NOMO-1 treated with DMSO at 0.1 percent for 48 hours (cell line): ENCODE data around the gene MGAT4D.
"Not testable (repeated sequence)": the region's sequence is repeated elsewhere in the genome, so short reads cannot be mapped to it uniquely, and the experiment has no call there.

Experiments used
- DNase-seq: peaks from one replicate; lab custom pipeline; 2025; ENCODE audit not compliant: unreplicated experiment; lab: John Stamatoyannopoulos, UW

MGAT4D gene

DNA sequence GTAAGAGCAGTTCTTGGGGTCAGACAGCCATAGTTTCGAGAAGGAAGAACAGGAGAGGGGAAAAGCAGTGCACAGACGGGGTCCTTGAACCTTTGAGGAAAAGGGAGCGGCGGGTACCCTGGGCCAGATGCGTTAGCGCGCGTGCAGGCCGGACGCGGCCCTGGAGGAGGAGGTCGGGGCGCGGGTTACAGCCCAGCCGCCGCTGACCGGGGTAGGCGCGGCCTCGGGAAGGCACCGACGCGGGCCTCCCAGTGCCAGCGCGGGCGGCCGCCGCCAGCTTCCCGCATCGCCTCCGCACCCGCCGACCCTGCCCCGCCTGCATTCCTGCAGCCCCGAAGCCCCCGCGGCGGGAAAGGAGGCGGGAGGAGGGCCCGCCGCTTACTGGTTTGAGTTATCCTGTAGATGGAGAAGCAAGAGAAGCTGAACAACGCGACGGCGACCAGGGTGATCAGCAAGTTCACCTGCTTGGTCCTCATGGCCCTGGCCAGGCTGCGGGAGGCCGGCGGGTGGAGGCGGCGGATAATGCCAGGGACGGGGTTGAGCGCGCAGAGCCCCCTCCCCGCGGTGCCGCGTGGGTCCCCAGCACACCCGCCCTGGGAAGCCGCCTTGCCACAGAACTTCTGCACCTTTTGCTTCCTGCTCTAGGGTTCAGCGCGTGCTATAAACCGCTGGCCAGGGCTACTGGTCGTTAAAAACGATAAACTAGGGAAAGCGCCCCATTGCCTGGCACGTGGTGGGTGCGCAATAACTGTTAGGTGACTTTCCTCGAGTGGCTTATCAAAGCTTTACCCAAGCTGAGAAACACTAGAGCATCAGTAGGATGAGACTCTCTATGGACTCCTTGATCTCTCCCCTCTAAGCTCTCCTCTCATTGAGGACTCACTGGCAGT, at the start of gene MGAT4D:
Gene MGAT4D, minus strand, starts transcription at position 547 of the 890 bp plus-strand sequence. Its CDS starts 71 bp downstream, at position 476.
- DNase-seq: no peak

DNA sequence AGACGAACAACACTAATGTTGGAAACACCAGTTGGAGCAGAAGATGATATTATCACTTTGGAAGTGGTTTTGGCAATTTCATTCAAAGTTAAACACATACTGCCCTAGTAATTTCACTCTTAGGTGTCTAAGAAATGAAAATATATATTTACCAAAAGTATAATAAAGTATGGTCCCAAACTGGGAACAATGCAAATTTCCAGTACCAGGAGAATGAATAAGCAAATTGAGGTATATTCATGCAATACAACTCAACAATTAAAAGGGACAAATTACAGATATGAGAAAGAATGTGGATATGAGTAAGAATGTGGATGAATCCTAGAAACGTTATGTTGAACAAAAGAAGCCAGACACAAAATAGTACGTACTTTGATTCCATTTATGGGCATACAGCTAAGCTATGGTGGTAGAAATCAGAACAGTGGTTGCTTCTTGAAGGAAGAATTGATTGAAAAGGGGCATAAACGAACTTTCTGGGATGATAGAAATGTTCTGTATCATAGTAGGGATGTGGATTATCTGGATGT, 35.9 kb upstream of the MGAT4D start:
- no peak for DNase-seq

DNA sequence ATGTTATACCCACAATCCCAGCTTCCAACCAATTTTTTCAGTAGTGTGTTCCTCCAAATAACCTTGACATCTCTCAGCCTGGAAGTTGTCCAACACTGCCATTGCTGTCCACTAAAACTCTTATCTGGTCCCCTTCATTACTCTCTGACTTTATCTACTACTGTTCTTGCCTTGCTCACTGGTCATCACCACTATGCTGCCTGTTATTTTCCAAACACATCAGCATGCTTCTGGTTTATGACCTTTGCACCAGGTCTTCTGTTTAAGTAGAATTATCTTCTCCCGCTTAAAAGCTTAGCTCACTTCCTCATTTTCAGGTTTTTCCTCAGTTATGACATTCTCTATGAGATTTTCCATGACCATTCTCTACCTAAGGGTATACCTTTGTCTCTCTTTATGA, 31.3 kb upstream of the MGAT4D start:
- peak; percentile 30 for DNase-seq

DNA sequence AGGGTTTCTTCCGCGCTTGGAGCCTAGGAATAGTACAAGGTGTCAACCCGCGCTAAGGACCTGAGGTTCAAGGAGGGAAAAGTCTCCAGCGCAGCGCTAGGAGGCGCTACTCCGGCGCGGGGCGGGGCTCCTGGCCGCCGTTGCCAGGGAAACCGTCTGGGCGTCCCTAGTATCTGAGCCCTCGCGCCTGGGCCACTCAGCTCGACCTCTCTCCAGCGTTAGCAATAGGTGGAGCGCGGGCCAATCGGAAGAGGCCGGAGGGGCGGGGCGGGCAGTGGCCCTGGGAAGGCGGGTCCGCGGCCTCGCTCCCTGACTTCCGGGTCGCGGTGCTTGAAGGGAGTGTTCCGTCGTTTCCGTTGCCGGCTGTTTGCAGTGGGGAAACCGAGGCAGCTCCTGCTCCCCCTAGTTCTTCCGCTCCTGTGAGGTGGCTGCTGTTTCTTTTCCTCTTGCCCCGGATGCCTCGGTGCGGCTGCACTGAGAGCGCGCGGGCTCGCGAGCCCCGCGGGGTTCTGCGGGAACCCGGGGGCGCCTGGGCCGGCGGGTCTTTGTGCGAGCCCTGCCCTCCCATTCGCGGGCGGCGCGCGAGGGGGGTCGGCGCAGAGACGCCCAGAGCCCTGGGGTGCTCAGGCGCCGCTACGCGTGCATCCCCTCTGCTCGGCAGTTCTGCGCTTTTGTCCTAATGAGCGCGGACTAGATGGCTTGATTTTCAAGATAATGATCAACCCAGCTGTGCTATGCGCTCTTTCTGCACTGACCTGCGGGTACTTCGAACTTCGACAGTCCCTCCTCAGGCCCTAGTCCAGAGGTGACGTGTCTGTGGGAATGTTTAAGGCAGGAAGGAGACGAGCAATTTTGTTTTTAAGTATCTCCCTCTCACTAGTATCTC, 26.0 kb upstream of the MGAT4D start, which contains the start of gene ELMOD2:
Gene ELMOD2, plus strand, starts transcription at position 312 of the 886 bp plus-strand sequence. CDS start 1,261 bp downstream, outside the sequence.
- peak; percentile 99 for DNase-seq

DNA sequence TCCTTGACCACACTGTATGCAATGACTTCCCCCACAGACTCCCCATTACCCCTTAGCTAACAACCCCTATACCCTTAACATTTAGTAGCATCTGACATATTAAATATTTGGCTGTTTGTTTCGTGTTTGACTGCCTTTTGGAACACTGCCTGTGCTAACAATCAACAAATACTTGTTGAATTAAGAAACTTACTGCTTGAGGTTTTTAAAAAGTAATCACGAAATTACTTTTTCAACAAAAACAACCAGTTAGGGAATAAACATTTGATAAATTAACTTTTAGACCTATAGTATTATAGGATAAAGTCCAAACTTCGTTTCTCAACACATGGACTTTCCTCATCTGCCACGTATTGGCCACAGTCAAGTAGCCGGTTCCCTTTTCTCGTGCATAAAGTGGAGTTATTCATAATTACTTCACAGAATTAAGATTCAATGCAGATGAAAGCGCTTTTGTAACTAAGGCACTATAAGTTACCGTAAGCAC, 25.3 kb upstream of the MGAT4D start:
- peak; percentile 95 for DNase-seq

DNA sequence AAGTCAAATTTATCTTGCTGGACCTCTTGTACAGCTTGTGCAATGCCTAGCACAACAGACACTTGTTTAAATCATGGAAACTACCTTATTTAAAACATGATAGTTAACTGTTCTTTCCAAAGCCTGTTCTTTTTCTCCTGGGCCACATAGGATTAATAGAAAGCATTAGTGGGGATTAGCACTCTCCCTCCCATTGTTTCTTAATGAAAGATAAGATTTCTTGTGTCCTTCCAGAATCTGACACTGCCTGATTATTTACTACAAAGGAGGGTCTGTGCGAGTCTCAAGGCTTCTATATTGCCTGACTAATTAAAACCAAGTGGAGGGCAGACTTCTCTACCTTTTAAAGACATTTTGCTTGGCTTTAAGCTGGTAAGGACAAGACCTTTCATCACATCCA, 17.3 kb upstream of the MGAT4D start:
- no peak for DNase-seq

DNA sequence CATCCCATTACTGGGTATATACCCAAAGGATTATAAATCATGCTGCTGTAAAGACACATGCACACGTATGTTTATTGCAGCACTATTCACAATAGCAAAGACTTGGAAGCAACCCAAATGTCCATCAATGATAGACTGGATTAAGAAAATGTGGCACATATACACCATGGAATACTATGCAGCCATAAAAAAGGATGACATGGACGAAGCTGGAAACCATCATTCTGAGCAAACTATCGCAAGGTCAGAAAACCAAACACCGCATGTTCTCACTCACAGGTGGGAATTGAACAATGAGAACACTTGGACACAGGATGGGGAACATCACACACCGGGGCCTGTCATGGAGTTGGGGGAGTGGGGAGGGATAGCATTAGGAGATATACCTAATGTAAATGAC, 15.7 kb upstream of the MGAT4D start:
- DNase-seq: not testable (repeated sequence)

DNA sequence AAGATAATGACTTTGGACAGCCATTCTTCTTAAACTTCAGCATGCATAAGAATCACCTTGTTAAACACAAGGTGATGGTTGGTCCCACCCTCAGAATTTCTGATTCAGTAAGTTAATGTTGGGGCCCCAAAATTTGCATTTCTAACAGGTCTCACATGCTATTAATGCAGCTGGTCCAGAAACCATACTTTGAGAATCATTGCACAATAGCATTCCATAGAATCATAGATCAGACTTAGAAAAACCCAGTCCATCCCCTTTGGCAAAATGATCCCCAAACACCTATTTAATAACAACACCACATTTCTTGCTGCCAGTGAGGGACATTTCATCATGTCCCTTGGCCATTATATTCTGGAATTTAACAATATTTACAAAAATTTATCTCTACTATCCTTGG, 6.2 kb upstream of the MGAT4D start:
- no peak for DNase-seq

DNA sequence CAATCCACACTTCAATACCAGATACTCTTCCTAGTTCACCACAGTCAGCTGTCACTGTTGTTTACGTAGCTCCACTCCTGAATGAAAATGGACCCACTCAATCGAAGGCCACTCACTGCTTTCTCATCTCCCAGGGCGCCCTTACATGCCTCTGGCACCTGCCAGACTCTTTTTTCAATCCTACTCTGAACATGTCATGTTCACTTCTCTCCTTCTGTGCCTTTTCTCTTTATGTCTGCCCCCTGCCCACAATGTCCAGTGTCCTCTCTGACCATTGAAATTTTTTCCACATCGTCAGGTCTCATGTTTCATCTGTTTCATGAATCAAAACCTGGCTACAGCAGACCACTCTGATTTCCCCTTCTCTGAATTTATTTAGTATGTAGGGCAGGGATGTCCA, 1.3 kb upstream of the MGAT4D start:
- no peak for DNase-seq

DNA sequence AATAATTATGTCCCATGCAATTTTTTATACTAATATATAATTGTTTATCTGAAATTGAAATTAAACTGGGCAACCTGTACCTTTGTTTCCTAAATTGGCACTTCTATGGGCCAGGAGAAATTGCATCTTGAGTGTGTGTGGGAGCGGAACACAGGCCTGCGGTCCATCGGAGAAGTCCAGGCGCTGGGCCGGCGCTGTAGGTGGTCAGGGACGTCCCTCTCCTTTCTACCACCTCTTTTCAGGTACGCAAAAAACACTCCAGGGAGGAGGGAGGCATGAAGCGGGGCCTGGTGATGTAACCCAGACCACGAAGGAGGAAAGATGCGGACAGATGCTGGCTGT, 717 bp downstream of the MGAT4D start:
- DNase-seq: no peak

DNA sequence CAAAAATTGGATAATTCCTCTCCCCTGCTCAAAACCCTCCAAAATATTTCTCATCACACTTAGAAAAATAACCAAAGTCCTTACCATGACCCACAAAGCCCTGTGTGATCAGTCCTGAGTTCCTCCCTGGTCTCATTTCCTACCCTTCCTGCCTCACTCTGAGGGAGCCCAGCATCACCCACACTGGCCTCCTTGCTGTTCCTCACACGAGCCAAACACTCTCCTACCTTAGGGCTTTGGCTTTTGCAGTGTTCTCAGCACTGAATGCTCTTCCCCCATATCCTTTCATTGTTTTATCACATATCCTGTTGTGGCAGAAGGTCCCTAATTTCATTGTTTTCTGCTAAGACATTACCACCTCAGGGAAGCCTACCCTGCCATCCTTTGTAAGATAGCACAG, 12.2 kb downstream of the MGAT4D start:
- DNase-seq: no peak

DNA sequence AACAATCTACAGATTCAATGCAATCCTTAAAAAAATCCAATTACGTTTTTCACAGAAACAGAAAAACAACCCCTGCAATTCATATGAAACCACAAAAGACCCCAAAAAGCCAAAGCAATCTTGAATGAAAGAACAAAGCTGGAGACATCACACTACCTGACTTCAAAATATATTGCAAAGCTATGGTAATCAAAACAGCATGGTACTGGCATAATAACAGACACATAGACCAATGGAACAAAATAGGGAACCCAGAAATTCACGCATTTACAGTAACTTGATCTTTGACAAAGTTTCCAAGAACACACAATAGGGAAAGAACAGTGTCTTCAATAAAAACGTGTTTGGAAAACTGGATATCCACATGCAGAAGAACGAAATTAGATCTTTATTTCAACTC, 14.6 kb downstream of the MGAT4D start:
- DNase-seq: no peak

DNA sequence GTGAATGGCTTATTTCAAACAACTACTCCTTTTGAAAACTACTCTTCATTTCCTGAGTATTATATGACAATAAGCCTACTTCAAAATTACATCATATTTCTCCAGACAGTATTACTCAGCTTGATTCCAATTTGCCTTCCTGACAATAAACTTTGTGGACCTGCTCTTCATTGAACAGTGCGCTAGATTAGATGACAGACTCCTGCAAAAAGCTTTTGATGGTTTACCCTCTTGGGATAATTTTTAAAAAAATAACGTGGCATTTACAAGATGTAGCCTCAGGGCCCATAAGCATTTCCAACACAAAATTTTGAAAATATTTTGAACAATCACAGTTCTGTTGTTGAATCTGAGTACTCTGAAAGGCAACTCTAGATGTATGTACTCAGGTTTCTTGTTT, 25.9 kb downstream of the MGAT4D start:
- DNase-seq: no peak

DNA sequence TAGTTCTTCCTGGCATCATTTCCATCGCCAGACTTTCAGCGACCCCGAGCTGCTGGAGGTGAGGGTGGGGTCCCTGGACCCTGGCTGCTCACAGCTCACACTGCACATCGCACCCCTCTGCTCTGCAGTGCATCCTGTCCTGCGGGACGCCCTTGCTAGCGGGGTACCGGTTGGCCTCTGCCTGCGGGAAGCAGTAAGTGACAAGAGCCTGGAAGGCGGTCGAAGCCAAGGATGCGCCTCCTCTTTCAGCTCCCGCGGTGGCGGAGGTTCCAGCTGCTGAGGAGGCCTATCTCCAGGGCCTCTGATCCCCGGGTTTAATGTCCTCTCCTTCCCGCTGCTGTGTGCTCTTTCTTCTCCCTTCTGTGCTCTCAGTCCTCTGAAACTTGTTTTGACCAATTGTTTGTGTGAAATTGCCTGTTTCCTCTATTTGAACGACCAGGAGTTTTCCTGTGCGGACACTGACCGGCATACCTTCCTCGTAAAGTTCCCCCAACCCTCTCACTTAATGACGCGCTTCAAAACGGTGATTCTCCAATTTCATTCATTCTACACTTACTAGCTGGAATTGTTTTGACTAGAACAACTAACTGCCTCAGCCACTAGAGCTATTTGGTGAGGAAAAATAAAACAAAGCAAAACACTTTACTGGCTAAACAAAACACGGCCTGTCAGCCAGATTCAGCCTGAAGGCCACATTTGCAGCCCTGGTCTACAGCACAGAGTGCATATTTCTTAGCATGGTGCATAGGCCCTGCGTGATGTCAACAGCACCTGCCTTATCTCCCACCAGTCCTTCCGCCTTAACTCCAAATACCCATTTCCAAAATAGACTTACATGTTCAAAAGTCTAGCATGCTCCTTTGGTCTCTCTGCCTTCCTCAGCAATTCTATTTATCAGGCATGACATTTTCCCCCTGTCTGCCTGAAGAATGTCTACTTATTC, 28.0 kb downstream of the MGAT4D start:
- no peak for DNase-seq

DNA sequence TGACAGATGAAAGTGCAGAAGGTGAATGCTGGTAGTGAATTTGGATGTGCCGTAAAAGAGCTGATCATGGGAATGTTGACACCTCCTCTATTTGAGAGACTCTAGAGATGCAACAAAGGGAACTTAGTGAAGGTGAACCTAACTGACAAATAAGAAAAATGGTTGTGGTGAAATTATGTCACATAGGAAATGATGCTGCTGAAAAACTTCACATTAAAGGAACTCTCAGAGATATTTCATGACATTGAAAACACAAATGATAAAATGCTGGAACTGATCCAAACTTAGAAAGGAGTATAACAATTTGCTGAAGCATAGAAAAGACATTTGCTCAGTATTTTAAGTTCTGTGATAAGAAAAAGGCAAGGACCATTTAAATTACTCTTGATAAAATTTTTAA, 31.9 kb downstream of the MGAT4D start:
- DNase-seq: peak; percentile 51

DNA sequence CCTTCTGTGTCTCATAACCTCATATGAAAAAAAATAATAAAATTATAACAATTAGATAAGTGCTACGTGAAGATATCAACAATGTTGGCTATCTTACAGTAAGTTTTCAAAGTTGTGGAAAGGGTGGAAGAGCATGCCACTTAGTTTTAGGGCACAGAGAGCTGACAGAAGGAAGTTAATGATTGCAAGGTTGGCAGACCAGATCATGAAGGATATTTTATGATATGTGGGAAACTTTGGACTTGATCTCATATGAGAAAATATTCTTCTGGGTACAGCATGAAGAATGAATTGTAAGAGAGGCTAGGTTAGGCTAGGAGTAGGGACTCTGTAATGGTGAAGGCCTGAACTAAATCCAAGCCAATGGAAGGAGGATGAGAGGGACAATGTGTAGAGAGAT, 34.5 kb downstream of the MGAT4D start:
- DNase-seq: no peak

DNA sequence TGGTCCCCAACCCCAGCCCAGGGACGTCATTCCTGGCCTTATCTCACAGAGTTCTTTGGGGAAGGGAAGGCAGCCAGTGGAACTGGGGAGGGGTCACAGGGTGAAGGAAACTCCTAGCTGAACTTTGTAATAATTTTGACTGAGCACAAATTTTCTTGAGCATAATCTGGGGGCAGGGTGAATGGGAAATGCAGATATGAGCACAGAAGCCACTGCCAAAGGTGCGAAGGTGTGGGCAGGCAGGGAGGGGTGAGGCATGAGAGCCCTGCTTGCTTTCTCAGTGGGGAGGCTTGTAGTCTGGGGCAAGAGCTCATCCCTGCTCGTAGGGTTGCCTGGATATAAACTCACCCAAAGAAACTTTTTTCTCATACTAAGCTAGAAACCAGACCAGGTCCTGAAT, 34.9 kb downstream of the MGAT4D start:
- DNase-seq: no peak

DNA sequence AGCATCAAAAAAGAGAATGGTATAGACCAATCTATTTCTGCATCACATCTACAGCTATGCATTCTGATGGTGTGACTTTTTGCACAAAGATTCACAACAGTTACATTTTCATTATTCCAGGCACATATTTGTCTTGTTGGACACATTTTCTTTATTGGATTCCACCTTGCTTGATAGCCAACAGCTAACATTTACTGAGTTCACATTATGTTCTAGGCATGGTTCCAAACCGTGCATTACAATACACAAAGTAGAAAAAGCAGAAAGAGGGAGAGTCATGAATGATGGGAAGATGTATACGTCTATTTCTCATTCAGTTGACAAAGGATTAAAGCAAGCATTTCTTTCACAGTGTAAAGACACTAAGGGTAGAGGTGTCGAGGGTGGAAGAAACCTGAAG, 47.7 kb downstream of the MGAT4D start:
- DNase-seq: no peak

DNA sequence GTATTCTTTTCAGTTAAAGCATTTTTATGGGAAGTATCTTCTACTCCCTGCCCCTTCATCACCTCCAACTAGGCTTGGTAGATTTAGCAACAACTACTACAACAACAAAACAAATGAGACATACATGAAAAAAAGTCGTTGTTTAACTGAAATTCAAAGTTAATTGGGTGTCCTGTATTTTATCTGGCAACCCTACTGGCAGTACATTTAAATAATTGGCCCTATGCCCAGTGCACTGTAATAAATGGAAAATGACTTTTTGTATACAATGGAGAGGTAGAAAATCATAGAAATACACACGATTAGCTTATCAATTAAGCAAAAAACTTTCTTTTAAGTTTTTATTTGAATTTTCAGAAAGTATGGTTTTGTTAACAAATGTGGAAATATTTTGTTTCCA, 49.3 kb downstream of the MGAT4D start:
- no peak for DNase-seq

DNA sequence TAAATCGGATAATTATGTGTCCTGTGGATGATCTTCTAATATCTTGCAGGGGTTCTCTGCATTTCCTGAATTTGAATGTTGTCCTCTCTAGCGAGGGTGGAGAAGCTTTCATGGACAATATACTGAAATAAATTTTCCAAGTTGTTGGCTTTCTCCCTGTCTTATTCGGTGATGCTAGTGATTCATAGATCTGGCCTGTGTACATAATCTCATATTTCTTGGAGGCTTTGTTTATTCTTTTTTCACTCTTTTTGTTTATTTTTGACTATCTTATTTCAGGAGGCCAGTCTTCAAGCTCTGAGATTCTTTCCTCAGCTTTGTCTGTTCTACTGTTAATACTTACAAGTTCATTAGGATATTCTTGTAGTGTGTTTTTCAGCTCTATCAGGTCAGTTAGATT, 49.9 kb downstream of the MGAT4D start:
- no peak for DNase-seq
